HK-2 (cell line): ENCODE data around the gene PLCE1.

ENCODE experiments used
- DNase-seq: peaks from one replicate; pipeline ENCODE4 v3.0.0-alpha.2; 2018; ENCODE audit not compliant: unreplicated experiment

Gene PLCE1

DNA sequence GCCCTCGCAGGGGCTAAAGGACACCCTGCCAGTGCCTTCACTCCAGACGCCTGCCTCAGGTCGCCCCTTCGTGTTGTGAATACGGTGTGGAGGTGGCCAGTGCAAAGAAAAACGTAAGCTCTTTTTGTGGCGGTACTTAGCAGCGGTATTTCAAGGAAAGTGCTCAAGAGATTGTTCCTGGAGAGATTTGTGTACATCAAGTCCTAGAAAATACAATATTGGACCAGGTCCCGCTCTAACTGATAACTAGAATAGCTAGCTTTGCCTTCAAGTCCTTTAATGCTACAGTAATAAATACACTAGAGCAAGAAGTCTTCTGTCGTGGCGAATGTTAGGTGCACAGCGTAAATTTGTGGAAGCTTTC, 689 bp downstream of the PLCE1 start:
- DNase-seq, result no peak

DNA sequence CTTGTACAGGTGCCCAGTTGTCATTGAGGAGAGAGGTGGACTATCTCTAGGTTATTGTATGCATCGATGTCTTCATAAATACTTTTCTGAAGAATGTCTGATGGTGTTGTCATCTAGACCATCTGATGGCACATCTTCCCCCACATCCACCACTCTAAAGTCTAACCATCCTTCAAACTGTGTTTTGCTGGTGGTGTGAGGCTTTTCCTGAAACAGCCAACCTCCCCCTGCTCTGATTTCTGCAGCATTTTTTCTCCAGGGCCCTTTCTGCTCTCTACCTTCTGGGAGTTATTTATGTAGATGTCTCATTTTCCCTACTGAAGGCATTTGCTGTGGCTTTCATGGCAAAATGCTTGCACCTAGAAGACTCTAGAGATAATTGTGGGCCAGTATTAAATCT, 1.5 kb downstream of the PLCE1 start:
- no peak for DNase-seq

DNA sequence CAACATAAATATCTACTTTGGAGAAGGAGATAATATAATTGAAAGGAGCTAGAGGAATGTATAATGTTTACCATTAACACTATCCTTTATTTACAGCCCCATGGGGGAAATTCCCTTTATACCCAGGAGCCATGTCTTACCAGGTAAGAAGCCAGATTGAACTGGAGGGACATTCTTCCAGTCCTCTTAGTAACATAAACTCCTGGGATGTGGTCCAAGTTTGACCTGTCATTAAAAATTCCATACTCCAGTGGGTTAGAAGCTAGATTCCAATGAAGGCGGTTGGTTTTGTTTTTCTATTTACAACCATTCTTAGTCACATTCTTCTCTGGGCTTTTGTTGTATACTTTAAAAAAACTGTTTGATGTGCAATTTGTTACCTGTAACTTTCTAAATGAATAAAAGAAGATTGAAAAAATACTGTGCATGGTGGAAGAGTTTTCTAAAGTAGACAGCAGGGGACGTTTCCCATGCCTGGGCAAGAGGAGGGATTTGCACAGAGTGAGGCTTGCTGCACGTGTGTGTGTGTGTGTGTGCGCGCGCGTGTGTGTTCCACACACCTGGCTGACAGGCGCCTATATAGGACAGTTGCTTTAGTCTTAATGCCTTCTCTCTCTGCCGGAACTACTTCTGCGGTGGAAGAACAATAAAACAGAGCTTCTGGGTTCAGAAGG, 2.0 kb downstream of the PLCE1 start:
- DNase-seq, result no peak

DNA sequence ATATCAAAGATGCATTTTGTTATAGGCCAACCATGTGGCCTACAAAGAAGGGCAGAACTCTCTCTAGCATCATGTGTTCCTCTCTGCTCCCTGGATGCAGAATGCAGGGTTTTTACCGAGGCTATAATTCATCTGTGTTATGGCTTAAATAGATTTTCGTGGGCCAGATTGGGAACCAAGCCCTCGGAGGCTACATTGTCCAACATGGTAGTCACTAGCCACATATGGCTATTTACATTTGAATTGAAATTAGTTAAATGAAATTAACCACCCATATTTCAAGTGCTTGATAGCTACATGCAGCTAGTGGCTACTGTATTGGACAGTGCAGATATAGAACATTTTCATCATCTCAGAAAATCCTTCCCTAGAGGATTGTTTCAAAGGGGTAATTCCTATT, 2.8 kb downstream of the PLCE1 start:
- no peak for DNase-seq

DNA sequence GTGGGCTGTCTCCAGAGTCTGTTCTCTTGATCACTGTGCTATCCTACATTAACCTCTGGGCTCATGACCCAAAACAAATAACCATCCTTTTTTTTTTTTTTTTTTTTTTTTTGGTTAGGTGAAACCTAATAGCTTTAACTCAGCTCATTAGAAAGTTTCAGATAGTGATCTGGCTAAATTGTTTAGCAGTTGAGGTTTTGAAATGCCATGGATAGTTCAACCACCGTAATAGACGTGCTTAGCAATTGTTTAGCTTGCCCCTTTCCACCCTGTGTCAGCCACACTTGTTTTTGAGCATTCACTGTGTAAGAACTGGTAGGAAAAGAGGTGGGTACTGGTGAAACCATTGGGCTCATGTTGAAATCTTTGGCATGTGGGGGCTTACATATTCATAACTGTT, 3.8 kb downstream of the PLCE1 start:
- no peak for DNase-seq

DNA sequence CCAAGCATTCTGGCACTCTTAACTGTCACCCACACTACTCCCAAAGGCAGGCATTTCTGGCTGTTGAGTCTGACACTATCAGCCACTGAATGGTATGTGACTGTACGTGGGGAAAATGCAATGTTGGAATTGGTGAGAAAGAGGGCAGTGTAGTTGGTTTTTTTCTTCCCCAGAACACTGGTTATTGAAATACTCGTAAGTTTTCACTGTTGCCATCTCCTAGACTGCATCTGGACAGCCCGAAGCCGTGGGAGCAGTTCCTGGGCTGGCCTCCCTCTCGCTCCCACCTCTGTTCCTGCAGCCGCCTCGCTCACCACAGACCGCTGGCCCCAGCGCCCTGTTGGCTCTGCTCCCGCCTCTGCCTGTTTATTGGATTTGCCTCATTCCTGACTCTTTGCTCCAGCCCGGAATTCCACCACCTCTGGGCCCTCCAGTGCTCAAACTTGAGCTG, 5.7 kb downstream of the PLCE1 start:
- no peak for DNase-seq

DNA sequence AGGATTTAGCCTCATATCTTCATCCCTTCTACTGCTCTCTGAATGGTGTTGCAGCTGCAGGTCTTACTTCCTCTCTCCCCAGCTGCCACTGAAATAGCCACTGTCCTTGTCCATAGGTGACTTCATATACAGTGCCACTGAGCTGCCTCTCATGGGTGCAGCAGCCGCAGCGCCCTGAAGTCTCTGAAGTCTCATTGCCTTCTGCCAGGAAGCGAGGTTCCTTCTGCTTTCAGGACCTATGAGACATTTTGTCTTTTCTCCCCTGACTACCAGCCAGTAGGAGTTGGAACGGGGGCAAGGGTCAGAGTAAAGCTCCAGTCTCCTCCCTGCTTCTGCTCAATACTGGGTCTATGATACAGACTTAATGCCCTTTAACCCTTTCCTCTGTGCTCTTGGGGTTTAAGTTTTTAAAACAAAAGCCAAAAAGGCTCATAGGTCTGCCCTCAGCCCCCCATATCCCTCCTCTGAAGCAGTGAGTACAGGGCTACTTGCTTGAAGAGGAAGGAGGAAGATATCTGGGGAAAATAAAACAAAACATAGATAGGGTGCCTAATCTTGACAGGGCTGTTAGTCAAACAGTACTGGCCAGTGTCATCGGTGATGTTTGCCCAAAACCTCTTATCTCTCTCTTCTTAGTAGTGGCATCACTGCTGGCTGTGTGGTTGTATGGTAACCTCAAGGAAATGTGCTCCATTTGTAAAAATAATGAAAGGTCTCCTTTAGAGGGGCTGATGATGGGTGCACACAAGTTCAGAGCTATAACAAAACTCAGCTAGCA, 7.1 kb downstream of the PLCE1 start:
- DNase-seq, result no peak

DNA sequence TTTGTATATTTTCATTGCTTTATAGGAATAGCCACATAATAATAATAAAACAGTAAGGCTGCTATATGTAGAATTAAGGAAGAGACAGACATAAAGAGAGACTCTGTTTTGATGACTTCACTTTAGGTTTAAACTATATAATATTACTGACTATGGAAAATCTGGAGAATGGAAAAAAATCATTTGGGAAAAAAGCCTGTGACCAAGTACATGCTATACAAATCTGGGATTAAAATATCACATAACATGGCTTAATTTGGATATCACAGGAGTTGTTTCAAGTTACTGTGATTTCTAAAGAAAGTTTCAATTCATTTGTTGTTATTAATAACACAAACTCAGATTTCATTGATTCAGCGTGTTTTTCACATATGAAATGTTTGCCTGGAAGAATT, 7.7 kb downstream of the PLCE1 start:
- no peak for DNase-seq

DNA sequence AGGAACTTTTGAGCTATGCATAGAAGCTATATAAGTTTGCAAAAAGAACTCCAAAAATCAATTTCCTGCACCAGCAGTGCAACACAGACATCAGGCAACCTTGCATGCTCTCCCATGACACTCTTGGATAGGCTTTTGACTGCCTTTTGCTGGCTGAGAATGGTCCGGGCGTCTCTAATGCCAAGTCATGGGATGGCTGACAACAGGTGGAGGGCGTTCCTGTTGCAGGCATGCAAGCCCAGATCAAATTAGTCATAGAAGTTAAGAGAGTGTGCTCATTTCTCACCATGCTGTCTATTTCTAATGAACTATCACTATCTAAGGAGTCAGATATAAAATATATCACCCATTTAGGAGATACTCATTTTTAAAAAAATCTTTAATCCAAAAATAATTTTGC, 8.4 kb downstream of the PLCE1 start:
- DNase-seq, result no peak

DNA sequence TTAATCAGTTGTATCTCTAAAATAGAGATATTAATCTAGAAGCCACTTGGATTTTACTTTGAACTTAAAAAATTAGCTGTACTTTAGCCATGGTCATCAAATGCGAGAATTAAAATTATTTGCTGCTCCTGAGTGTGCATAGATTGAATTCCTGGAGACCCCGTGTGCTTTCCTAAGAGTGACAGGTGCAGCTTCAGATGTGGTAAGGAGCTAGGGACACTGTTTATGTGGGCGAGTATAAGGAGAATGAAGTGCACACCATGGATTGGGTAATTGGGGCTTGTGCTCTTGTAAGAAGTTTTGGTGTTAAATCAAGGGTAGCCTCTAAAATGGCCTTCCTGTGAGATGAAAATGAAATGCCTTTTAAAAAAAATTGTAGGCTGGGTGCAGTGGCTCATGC, 9.8 kb downstream of the PLCE1 start:
- no peak for DNase-seq

DNA sequence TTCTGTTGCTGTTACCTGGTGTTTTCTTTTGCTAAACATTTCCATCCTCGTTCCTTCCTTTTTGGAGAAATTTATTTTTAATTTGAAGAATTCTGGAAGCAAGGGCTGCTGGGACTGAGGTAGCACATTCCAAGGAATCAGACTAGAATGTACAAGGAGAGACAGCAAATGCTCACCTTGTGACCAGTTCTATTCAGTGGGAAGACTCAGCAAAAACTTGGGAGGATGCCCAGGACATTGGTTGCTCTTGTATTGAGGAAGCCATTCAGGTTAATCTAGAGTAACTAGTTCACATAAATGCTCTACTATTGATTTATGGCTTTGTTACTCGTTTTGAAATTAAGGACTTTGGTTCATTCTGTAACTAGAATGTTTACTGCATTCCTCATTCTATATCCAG, 11.3 kb downstream of the PLCE1 start:
- DNase-seq, result no peak

DNA sequence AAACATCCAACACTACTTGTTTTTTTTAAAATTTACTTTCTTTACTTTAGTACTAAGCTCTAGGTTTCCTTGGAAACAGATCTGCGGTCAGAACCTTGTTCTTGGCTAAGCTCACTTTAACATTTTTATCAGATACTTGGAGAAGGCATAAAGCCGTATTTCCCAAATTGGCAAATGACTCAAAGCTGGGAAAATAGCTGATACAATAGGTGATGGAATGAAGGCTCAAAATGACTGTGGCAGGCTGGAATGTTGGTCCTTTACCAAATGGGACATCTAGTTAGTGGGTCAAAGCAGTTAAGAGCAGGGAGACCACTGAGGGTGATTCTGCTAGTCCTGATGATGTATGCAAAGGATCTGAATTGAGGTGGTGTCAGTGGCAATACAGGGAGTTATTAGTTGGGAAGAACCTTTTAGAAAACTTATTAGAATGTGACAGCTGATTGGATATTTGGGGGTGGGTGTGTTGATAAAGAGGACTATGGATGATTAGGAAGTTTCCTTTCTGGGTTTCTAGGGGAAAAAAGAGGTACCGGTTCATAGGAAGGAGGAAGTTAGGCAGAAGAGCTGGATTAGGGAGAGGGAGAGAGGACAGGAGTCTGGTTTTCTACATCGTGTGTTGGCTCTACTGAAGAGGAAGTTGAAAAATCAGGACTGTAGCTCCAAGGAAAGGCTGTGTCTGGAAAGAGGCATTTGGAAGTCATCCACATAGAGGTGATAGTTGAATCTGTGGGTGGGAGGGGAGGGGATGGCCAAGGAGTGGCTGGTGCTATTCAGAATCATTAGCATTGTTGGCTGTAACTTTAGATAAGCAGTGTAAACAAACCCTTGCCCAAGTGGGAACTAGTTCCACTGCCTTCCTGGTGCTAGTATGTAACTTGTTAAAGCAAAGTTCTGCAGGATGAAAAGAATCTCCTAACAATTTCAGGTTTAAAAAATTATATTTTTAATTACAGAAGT, 13.1 kb downstream of the PLCE1 start:
- no peak for DNase-seq

DNA sequence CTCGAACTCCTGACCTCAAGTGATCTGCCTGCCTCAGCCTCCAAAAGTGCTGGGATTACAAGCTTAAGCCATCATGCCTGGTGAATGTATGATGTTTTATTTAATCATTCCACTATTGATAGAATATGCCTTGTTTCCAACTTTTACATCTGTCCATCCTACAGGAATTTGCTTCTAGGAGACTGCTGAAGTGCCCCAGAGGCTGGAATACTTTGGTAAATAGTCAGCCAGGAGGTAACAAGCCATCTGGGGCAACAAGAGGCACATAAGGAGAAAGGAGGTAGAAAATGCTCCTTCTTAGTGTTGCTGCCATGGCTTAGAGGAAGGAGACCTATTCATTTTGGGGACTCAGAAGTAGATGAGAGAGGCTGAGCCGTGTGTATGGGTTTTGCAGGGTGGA, 14.8 kb downstream of the PLCE1 start:
- DNase-seq, result no peak

DNA sequence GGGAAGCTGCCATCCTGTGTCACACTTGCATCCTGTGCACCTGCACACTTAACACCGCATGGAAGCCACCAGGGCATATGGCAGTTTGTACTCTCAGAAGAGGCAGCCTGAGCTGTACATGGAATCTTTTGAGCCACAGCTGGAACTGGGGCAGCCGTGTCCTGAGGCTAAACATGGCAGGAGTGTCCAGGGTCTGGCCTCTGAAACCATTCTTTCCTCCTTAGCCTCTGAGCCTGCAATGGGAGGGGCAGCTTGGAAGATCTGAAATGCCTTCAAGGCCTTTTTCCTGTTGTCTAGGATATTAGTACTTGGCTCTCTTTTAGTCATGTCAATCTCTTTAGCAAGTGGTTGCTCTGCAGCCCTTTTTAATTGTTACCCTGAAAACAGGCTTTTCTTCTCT, 16.4 kb downstream of the PLCE1 start:
- no peak for DNase-seq

DNA sequence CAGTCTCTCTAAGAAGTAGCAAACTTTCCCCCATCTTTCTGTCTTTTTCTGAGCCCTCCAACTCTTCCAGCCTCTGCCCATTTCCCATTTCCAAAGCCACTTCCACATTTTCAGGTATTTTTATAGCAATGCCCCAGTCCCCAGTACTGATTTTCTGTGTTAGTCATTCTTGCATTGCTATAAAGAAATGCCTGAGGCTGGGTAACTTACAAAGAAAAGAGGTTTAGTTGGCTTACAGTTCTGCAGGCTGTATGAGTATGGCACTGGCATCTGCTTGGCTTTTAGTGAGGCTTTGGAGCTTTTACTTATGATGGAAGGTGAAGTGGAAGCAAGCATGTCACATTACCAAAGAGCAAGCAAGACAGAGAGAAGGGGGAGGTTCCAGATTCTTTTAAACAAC, 17.2 kb downstream of the PLCE1 start:
- no peak for DNase-seq

DNA sequence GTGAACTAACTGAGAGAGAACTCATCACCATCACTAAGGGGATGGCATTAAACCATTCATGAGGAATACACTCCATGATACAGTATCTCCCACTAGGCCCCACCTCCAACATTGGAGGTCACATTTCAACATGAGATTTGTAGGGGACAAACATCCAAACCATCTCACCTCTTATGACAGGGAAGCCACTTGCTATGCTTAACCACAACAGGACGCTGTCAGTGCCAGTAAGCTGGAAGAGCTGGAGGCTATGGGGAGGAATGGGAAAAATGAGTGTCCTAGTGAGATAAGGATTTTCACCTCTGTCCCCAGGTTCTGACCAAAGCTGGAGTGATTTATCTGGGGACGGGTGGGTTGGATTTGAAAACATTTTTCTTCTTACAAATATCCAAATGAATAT, 17.6 kb downstream of the PLCE1 start:
- no peak for DNase-seq

DNA sequence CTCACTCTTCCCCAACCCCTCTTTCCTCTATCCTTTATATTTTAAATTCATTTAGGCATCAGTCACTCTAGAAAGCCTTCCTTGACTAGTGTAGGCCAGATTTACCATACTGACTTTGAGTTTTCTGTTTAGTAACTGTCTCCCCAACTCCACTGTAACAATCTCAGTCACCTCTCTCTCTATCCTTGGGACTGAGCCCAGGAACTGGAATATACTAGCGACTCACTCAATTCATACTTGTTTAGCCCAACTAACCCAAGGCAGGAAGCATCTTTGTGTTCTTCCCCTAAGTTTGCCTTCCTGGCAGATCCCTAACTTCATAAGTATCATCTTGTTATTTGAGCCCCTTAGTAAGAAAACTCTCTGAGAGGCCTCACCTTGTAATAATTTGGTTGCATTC, 19.1 kb downstream of the PLCE1 start:
- DNase-seq, result no peak

DNA sequence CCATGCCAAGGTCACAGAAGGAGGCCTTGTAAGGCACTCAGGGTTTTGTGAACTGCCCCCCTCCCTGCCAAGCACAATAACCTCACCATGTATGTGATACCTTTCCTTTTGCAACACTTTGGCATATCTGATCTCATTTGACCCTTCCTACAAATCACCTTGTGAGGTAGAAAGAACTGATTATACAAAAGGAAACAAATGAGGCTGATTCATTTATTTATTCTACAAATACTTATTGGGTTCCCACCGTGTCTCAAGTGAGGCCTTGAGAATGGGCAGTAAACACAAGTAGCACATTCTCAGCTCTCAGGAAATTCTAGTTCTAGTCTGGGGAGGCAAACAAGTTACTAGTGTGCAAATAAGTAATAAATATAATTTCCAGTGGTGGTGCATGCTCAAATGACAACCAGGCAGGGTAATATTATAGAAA, 19.6 kb downstream of the PLCE1 start:
- no peak for DNase-seq

DNA sequence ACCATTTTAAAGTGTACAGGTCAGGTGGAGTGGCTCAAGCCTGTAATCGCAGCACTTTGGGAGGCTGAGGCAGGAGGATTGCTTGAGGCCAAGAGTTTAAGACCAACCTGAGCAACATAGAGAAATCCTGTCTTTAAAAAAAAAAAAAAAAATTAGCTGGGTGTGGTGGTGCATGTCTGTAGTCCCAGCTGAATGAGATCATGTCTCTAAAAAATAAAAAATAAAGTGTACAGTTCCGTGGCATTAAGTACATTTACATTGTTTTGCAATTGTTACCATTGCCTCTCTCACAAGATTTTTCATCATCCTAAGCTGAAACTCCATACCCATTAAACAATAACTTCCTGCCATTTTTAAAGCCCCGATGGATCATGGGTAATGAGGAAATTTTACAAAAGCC, 20.6 kb downstream of the PLCE1 start:
- no peak for DNase-seq

DNA sequence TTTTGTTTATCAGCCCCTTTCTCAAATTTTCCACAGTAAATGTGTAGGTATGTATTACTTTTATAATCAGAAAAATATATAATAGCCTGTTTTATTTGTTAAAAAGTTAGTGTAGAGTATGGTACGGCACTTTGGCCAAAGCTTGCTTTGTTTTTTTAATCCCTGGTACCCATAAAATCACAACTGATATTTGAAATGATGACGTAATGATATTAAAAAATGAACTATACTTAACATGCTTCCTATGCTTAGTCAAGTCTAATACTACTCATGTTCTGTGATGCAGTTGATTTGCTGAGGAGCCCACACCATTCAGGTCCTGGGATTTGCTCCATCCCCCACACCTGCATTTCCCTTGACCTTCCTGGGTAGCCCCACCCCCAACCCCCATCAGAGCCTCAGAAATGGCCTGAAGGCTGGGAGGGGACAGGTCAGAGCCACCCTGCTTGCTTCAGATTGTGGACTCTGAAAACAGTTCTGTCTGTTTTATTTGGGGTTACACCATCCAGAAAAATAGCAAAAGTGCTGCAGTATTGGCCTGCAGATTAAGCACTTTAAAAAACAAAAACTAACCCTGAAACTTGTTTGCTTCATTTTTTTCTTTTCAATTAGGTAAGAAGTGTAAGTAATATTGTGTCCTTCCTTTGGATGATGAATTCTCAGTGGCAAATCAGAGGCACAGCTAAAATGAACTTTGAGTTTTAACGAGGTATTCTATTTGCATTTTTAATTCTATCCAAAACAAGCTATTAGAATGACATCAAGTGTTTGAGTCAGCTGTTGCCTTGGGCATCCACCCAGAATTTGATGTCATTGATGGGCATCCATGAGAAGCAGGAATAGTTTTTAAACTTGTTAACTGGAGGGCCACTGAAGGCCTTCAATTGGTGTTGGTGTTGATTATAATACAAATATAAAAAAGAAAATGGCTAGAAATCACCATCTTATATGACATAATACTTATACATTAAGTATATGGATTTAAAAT, 23.3 kb downstream of the PLCE1 start:
- no peak for DNase-seq

DNA sequence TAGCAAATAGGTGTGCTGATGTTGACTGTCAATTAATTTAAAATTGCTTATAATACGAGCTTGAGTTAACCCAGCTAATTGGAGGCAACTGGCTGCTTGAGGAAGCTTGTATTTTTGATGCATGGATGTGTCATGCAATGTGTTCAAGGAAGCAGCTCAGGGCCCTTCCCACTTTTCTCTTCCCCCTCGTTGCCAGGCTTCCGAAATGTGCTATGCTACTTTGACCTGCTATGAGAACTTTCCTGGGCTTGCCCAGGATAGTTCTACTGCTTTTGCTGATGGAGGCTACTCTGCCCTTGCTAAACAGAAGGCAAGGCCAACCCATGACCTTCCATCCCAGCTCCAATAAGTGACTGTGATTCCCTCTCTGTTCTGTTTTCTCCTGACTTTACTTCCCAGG, 24.4 kb downstream of the PLCE1 start:
- no peak for DNase-seq
